GM08714 (cell line): ENCODE measurements around the gene C9orf40.

ENCODE experiments used
- H3K4me3 ChIP-seq: fragments of 200-500 bp; sonication (Bioruptor generic); 2 replicates; pipeline ENCODE4 v1.5.1; 2014; ENCODE audit warnings: mild to moderate bottlenecking, low read length, inconsistent platforms
- ZNF274 ChIP-seq: IDR thresholded peaks from 2 replicates; pipeline ENCODE4 v1.6.1; 2012; ENCODE audit warnings: mild to moderate bottlenecking, low read depth, low read length

The C9orf40 gene

GRCh38 chr9:74901001-74901400 is 51.7 kb downstream of the C9orf40 start:
- H3K4me3 ChIP-seq: no peak overlapping the region
- TF ChIP-seq ZNF274: no peak
